Fibroblast of lung (primary cell): Measurements from ENCODE around the gene ETFA.
"Not testable (repeated sequence)": the region's sequence is repeated elsewhere in the genome, so short reads cannot be mapped to it uniquely, and the experiment has no call there.

Experiments used
- EZH2 ChIP-seq: IDR thresholded peaks from 2 replicates; pipeline ENCODE4 v1.5.1; 2012; ENCODE audit warnings: low read length, control low read depth, mild to moderate bottlenecking; ENCODE audit errors: missing control alignments
- TF ChIP-seq, protein P1 (sequence below), 2 donors: IDR thresholded peaks in 1 of 2; conservative IDR thresholded peaks in 1 of 2; 1 replicate in 1 of 2; 2 replicates in 1 of 2; pipeline ENCODE4 v1.5.1; 2011 to 2012; ENCODE audit warnings: low read length in 2 of 2, control low read depth in 1 of 2, inconsistent platforms in 1 of 2, low read depth in 1 of 2, mild to moderate bottlenecking in 1 of 2

DNA sequence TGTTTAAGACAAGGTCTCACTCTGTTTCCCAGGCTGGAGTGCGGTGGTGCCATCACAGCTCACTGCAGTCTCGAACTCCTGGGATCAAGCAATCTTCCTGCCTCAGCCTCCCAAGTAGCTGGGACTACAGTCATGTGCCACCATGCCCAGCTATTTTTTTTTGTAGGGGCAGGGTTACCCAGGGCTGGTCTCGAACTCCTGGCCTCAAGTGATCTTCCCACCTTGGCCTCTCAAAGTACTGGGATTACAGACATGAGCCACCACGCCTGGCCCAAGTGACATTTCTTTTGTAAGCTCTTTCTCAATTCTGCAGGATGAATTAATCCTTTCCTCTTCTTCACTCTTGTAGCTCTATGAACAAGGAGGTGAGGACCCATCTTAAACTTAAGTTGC is 1.9 kb upstream of the ETFA start:
- TF ChIP-seq, protein P1, sequence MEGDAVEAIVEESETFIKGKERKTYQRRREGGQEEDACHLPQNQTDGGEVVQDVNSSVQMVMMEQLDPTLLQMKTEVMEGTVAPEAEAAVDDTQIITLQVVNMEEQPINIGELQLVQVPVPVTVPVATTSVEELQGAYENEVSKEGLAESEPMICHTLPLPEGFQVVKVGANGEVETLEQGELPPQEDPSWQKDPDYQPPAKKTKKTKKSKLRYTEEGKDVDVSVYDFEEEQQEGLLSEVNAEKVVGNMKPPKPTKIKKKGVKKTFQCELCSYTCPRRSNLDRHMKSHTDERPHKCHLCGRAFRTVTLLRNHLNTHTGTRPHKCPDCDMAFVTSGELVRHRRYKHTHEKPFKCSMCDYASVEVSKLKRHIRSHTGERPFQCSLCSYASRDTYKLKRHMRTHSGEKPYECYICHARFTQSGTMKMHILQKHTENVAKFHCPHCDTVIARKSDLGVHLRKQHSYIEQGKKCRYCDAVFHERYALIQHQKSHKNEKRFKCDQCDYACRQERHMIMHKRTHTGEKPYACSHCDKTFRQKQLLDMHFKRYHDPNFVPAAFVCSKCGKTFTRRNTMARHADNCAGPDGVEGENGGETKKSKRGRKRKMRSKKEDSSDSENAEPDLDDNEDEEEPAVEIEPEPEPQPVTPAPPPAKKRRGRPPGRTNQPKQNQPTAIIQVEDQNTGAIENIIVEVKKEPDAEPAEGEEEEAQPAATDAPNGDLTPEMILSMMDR (conservative IDR thresholded peaks at IDR 0.05 in 1 of 2, IDR thresholded peaks at IDR 0.05 in 1 of 2; ENCODE audit: low read depth in 1 of 2, low read length in 2 of 2) = not testable (repeated sequence)
- not testable (repeated sequence) for TF ChIP-seq EZH2
